ENCODE data around the gene DMD. TPM values are rescaled to one million over a fixed set of nuclear protein-coding genes. Genes with fewer than 3 reads are reported as not detected.

The DMD gene
- polyA plus RNA-seq, 1 donor from 2014 or later = 21.6 TPM

- Histone ChIP-seq H3K27ac (ENCODE audit: low read length) (no peak overlapping the region), H2AFZ (ENCODE audit: low read depth, low read length) (no peak overlapping the region), H3K36me3 (ENCODE audit: insufficient read depth, low read length) (no peaks in the 10 kb centered on the region), H4K20me1 (ENCODE audit: insufficient read depth) (no peaks in the 10 kb centered on the region), H3K9me3 (ENCODE audit: low read length) (no peaks in the 10 kb centered on the region), H3K9ac (ENCODE audit: low read length) (no peak overlapping the region), H3K27me3 (ENCODE audit: insufficient read depth, low read depth, low read length) (no peaks in the 10 kb centered on the region), H3K4me3 (ENCODE audit: low read length) (no peak overlapping the region), H3K9me2 (ENCODE audit: insufficient read depth, low read length) (no peaks in the 10 kb centered on the region), H3K79me2 (replicated peaks; ENCODE audit: insufficient read depth, low read length) (no peaks in the 10 kb centered on the region), H3K4me2 (ENCODE audit: low read length) (no peak overlapping the region), H3F3A (ENCODE audit: insufficient read depth, low read length, poor library complexity, severe bottlenecking) (no peaks in the 10 kb centered on the region)
- TF ChIP-seq EZH2 (IDR thresholded peaks at IDR 0.05; ENCODE audit: borderline replicate concordance, insufficient read depth, low read length, poor library complexity, severe bottlenecking) = no peak
These were observed 359.1 kb downstream of the DMD start for GRCh38 chrX:32852203-32852602.

- no peaks in the 10 kb centered on the region for H3F3A ChIP-seq (ENCODE audit: insufficient read depth, low read length, poor library complexity, severe bottlenecking)
- H4K20me1 ChIP-seq (ENCODE audit: insufficient read depth) = no peaks in the 10 kb centered on the region
- no peaks in the 10 kb centered on the region for H3K79me2 ChIP-seq (replicated peaks; ENCODE audit: insufficient read depth, low read length)
- no peaks in the 10 kb centered on the region for H3K9me3 ChIP-seq (ENCODE audit: low read length)
- no peak for TF ChIP-seq REST (IDR thresholded peaks at IDR 0.05; ENCODE audit: borderline replicate concordance)
- no peak for TF ChIP-seq POLR2AphosphoS5 (IDR thresholded peaks at IDR 0.05)
- TF ChIP-seq TAF1 (IDR thresholded peaks at IDR 0.05; ENCODE audit: low read depth) = no peak
- no peak for TF ChIP-seq CTCF (IDR thresholded peaks at IDR 0.05; ENCODE audit: poor library complexity, severe bottlenecking)
- TF ChIP-seq SMC3 (conservative IDR thresholded peaks at IDR 0.05; ENCODE audit: poor library complexity) = no peak
- no peak for TF ChIP-seq MXI1 (conservative IDR thresholded peaks at IDR 0.05; ENCODE audit: poor library complexity, severe bottlenecking)
- TF ChIP-seq EP300 (conservative IDR thresholded peaks at IDR 0.05; ENCODE audit: poor library complexity, severe bottlenecking) = no peak
- no peak for TF ChIP-seq RAD21 (conservative IDR thresholded peaks at IDR 0.05)
- no peak for TF ChIP-seq EZH2 (IDR thresholded peaks at IDR 0.05; ENCODE audit: borderline replicate concordance, insufficient read depth, low read length, poor library complexity, severe bottlenecking)
- H3K9me2 ChIP-seq (ENCODE audit: insufficient read depth, low read length) = no peaks in the 10 kb centered on the region
- H3K9ac ChIP-seq (ENCODE audit: low read length) = no peak overlapping the region
- no peaks in the 10 kb centered on the region for H3K27me3 ChIP-seq (ENCODE audit: insufficient read depth, low read depth, low read length)
- no peak overlapping the region for H3K27ac ChIP-seq (ENCODE audit: low read length)
- no peak overlapping the region for H3K4me3 ChIP-seq (ENCODE audit: low read length)
- H3K4me2 ChIP-seq (ENCODE audit: low read length) = no peak overlapping the region
- no peak overlapping the region for H2AFZ ChIP-seq (ENCODE audit: low read depth, low read length)
- H3K36me3 ChIP-seq (ENCODE audit: insufficient read depth, low read length) = no peaks in the 10 kb centered on the region
These were observed 359.8 kb downstream of the DMD start for GRCh38 chrX:32851556-32851955.

- no peak overlapping the region for H2AFZ ChIP-seq (ENCODE audit: low read depth, low read length)
- no peaks in the 10 kb centered on the region for H3K27me3 ChIP-seq (ENCODE audit: insufficient read depth, low read depth, low read length)
- H3K4me3 ChIP-seq (ENCODE audit: low read length) = no peak overlapping the region
- H3K79me2 ChIP-seq (replicated peaks; ENCODE audit: insufficient read depth, low read length) = no peaks in the 10 kb centered on the region
- no peaks in the 10 kb centered on the region for H3F3A ChIP-seq (ENCODE audit: insufficient read depth, low read length, poor library complexity, severe bottlenecking)
- no peaks in the 10 kb centered on the region for H3K9me2 ChIP-seq (ENCODE audit: insufficient read depth, low read length)
- no peak overlapping the region for H3K4me2 ChIP-seq (ENCODE audit: low read length)
- no peaks in the 10 kb centered on the region for H4K20me1 ChIP-seq (ENCODE audit: insufficient read depth)
- H3K9ac ChIP-seq (ENCODE audit: low read length) = no peak overlapping the region
- H3K27ac ChIP-seq (ENCODE audit: low read length) = no peak overlapping the region
- H3K9me3 ChIP-seq (ENCODE audit: low read length) = no peaks in the 10 kb centered on the region
- no peaks in the 10 kb centered on the region for H3K36me3 ChIP-seq (ENCODE audit: insufficient read depth, low read length)
- TF ChIP-seq TAF1 (IDR thresholded peaks at IDR 0.05; ENCODE audit: low read depth) (no peak), POLR2AphosphoS5 (IDR thresholded peaks at IDR 0.05) (no peak), EP300 (conservative IDR thresholded peaks at IDR 0.05; ENCODE audit: poor library complexity, severe bottlenecking) (no peak), RAD21 (conservative IDR thresholded peaks at IDR 0.05) (no peak), EZH2 (IDR thresholded peaks at IDR 0.05; ENCODE audit: borderline replicate concordance, insufficient read depth, low read length, poor library complexity, severe bottlenecking) (no peak), REST (IDR thresholded peaks at IDR 0.05; ENCODE audit: borderline replicate concordance) (no peak)
These were observed 363.4 kb downstream of the DMD start for GRCh38 chrX:32847921-32848320.
